Measurements from ENCODE around the gene CFAP97D2. TPM values are rescaled to one million over a fixed set of nuclear protein-coding genes. Genes with fewer than 3 reads are reported as not detected.

The CFAP97D2 gene
- total and polyA plus RNA-seq, 2 donors (not counting 3 experiments of a cell fraction or from before 2014, with no cell fraction given): not detected

GRCh38 chr13:114261328-114261965 lies 82.4 kb downstream of the CFAP97D2 start:
- Histone ChIP-seq H2AFZ (ENCODE audit: low read depth, low read length) (no peak overlapping the region), H3K27ac (ENCODE audit: insufficient read depth, low read depth, low read length) (no peak overlapping the region), H3K9ac (replicated peaks; ENCODE audit: extremely low read depth, insufficient read depth, low read length) (no peak overlapping the region), H3K4me3 (replicated peaks in 1 of 3; ENCODE audit: insufficient read depth in 1 of 3, low read depth in 1 of 3, low read length in 3 of 3) (no peak overlapping the region), H3K9me1 (replicated peaks; ENCODE audit: control insufficient read depth, extremely low read depth, insufficient read depth, low read length) (no peaks in the 10 kb centered on the region), H4K20me1 (replicated peaks; ENCODE audit: control insufficient read depth, extremely low read depth, insufficient read depth, low read length) (no peaks in the 10 kb centered on the region), H3K4me1 (ENCODE audit: control insufficient read depth, extremely low read depth, insufficient read depth, low read length) (no peaks in the 10 kb centered on the region), H3K79me2 (ENCODE audit: control insufficient read depth, insufficient read depth, low read length) (no peaks in the 10 kb centered on the region), H3K36me3 (ENCODE audit: control insufficient read depth in 2 of 2, extremely low read depth in 1 of 2, insufficient read depth in 2 of 2, low read length in 2 of 2) (peaks cover 22 to 36% of the 10 kb centered on the region in 2 experiments), H3K9me3 (replicated peaks; ENCODE audit: control insufficient read depth, insufficient read depth, low read length) (no peaks in the 10 kb centered on the region), H3K27me3 (ENCODE audit: control insufficient read depth in 2 of 2, insufficient read depth in 2 of 2, low read length in 2 of 2) (no peaks in the 10 kb centered on the region), H3K4me2 (ENCODE audit: insufficient read depth, low read length) (no peak overlapping the region)
- dilution Hi-C loops (cut with MboI; ENCODE audit: extremely low pct_ligation_motif_present, low sequenced_read_pairs): no loop called here
- DNase-seq (ENCODE audit: low read depth, low spot score) (no peak), FAIRE-seq (no peak)
- TF ChIP-seq GATA2 (IDR thresholded peaks at IDR 0.05; ENCODE audit: insufficient read depth, insufficient read length, low read depth, low read length) (no peak), JUN (IDR thresholded peaks at IDR 0.05; ENCODE audit: borderline replicate concordance, insufficient read depth, insufficient read length, low read depth) (no peak), POLR2AphosphoS5 (IDR thresholded peaks at IDR 0.05; ENCODE audit: insufficient read depth, low read depth, low read length) (no peak), POLR2A (IDR thresholded peaks at IDR 0.05; ENCODE audit: low read depth, low read length) (no peak)
- ChIA-PET CTCF (no interaction called here), POLR2A (no interaction called here)
- intact Hi-C loops (cut with micrococcal nuclease): no loop called here
- BruUV-seq (replicated peaks): no TSS peak

- Histone ChIP-seq H4K20me1 (replicated peaks; ENCODE audit: control insufficient read depth, extremely low read depth, insufficient read depth, low read length) (no peaks in the 10 kb centered on the region), H3K9ac (replicated peaks; ENCODE audit: extremely low read depth, insufficient read depth, low read length) (no peak overlapping the region), H3K9me3 (replicated peaks; ENCODE audit: control insufficient read depth, insufficient read depth, low read length) (no peaks in the 10 kb centered on the region), H3K4me2 (ENCODE audit: insufficient read depth, low read length) (no peak overlapping the region), H3K4me3 (replicated peaks in 1 of 3; ENCODE audit: insufficient read depth in 1 of 3, low read depth in 1 of 3, low read length in 3 of 3) (no peak overlapping the region), H3K79me2 (ENCODE audit: control insufficient read depth, insufficient read depth, low read length) (no peaks in the 10 kb centered on the region), H3K27me3 (ENCODE audit: control insufficient read depth in 2 of 2, insufficient read depth in 2 of 2, low read length in 2 of 2) (no peaks in the 10 kb centered on the region), H3K4me1 (ENCODE audit: control insufficient read depth, extremely low read depth, insufficient read depth, low read length) (no peaks in the 10 kb centered on the region), H2AFZ (ENCODE audit: low read depth, low read length) (no peak overlapping the region), H3K27ac (ENCODE audit: insufficient read depth, low read depth, low read length) (no peak overlapping the region), H3K9me1 (replicated peaks; ENCODE audit: control insufficient read depth, extremely low read depth, insufficient read depth, low read length) (no peaks in the 10 kb centered on the region), H3K36me3 (ENCODE audit: control insufficient read depth in 2 of 2, extremely low read depth in 1 of 2, insufficient read depth in 2 of 2, low read length in 2 of 2) (peaks cover 29% of the 10 kb centered on the region in 2 experiments)
- dilution Hi-C loops (cut with MboI; ENCODE audit: extremely low pct_ligation_motif_present, low sequenced_read_pairs) (no loop called here), intact Hi-C loops (cut with micrococcal nuclease) (no loop called here)
- TF ChIP-seq EZH2 (IDR thresholded peaks at IDR 0.05; ENCODE audit: borderline replicate concordance, low read depth, low read length, severe bottlenecking): no peak
- TF ChIP-seq FOS (IDR thresholded peaks at IDR 0.05; ENCODE audit: borderline replicate concordance, insufficient read depth, low read length): no peak
- TF ChIP-seq POLR2AphosphoS5 (IDR thresholded peaks at IDR 0.05; ENCODE audit: insufficient read depth, low read depth, low read length): no peak
- no peak for TF ChIP-seq JUN (IDR thresholded peaks at IDR 0.05; ENCODE audit: borderline replicate concordance, insufficient read depth, insufficient read length, low read depth)
- no peak for TF ChIP-seq GATA2 (IDR thresholded peaks at IDR 0.05; ENCODE audit: insufficient read depth, insufficient read length, low read depth, low read length)
- TF ChIP-seq MAX (IDR thresholded peaks at IDR 0.05; ENCODE audit: insufficient read depth, insufficient read length): no peak
- TF ChIP-seq POLR2A (IDR thresholded peaks at IDR 0.05; ENCODE audit: low read depth, low read length): no peak
- no peak for TF ChIP-seq MYC (IDR thresholded peaks at IDR 0.05; ENCODE audit: low read depth, low read length)
- TF ChIP-seq CTCF (IDR thresholded peaks at IDR 0.05; ENCODE audit: extremely low read depth in 1 of 2, insufficient read depth in 1 of 2, low read depth in 1 of 2, low read length in 2 of 2): no peak
- CTCF ChIA-PET: no interaction called here
- DNase-seq (ENCODE audit: low read depth, low spot score) (no peak), FAIRE-seq (no peak)
- no TSS peak for BruUV-seq (replicated peaks)
- POLR2A ChIA-PET: no interaction called here
These were observed 84.5 kb downstream of the CFAP97D2 start for GRCh38 chr13:114263578-114263977.

All from endothelial cell of umbilical vein (primary cell).